ENCODE results near the gene CBX2.
A peak's percentile ranks its signal among the peaks of the same experiment; 100 is the strongest.

Gene CBX2

GRCh38 chr17:79819534-79820276, 41.8 kb downstream of the CBX2 start:
- Histone ChIP-seq H3K9ac (ENCODE audit: insufficient read length) (no peak overlapping the region), H3K27ac (no peak overlapping the region), H3K4me3 (no peak overlapping the region), H3K9me3 (ENCODE audit: low read depth, low read length) (no peaks in the 10 kb centered on the region), H3K36me3 (ENCODE audit: insufficient read depth, low read length) (no peaks in the 10 kb centered on the region)
- DNase-seq (ENCODE audit: low read depth, low spot score) = no peak
- no peak for TF ChIP-seq POLR2AphosphoS5 (IDR thresholded peaks at IDR 0.05; ENCODE audit: borderline replicate concordance, low read depth, low read length)
- TF ChIP-seq FOXP2 (optimal IDR thresholded peaks at IDR 0.05; ENCODE audit: control extremely low read depth, extremely low read length, insufficient read depth) = no peak
- TF ChIP-seq EZH2 (IDR thresholded peaks at IDR 0.05) = no peak

GRCh38 chr17:79820959-79821330, 43.0 kb downstream of the CBX2 start:
- TF ChIP-seq FOXP2 (optimal IDR thresholded peaks at IDR 0.05; ENCODE audit: control extremely low read depth, extremely low read length, insufficient read depth) (no peak), POLR2AphosphoS5 (IDR thresholded peaks at IDR 0.05; ENCODE audit: borderline replicate concordance, low read depth, low read length) (no peak), EZH2 (IDR thresholded peaks at IDR 0.05) (no peak)
- Histone ChIP-seq H3K36me3 (ENCODE audit: insufficient read depth, low read length) (no peaks in the 10 kb centered on the region), H3K9ac (ENCODE audit: insufficient read length) (no peak overlapping the region), H3K9me3 (ENCODE audit: low read depth, low read length) (no peaks in the 10 kb centered on the region), H3K27ac (no peak overlapping the region), H3K4me3 (no peak overlapping the region)
- DNase-seq (ENCODE audit: low read depth, low spot score) = no peak

- no peak overlapping the region for H3K9ac ChIP-seq (ENCODE audit: insufficient read length)
- no peaks in the 10 kb centered on the region for H3K9me3 ChIP-seq (ENCODE audit: low read depth, low read length)
- no peak overlapping the region for H3K4me3 ChIP-seq
- H3K27ac ChIP-seq = no peak overlapping the region
- H3K36me3 ChIP-seq (ENCODE audit: insufficient read depth, low read length) = no peaks in the 10 kb centered on the region
- TF ChIP-seq EZH2 (IDR thresholded peaks at IDR 0.05) (no peak), POLR2AphosphoS5 (IDR thresholded peaks at IDR 0.05; ENCODE audit: borderline replicate concordance, low read depth, low read length) (no peak), FOXP2 (optimal IDR thresholded peaks at IDR 0.05; ENCODE audit: control extremely low read depth, extremely low read length, insufficient read depth) (no peak)
- no peak for DNase-seq (ENCODE audit: low read depth, low spot score)
Measured at GRCh38 chr17:79821331-79822095, 43.6 kb downstream of the CBX2 start.

GRCh38 chr17:79822583-79823124, 44.7 kb downstream of the CBX2 start:
- Histone ChIP-seq H3K4me3 (no peak overlapping the region), H3K9ac (ENCODE audit: insufficient read length) (no peak overlapping the region), H3K9me3 (ENCODE audit: low read depth, low read length) (no peaks in the 10 kb centered on the region), H3K27ac (no peak overlapping the region), H3K36me3 (ENCODE audit: insufficient read depth, low read length) (no peaks in the 10 kb centered on the region)
- DNase-seq (ENCODE audit: low read depth, low spot score) = no peak
- no peak for TF ChIP-seq FOXP2 (optimal IDR thresholded peaks at IDR 0.05; ENCODE audit: control extremely low read depth, extremely low read length, insufficient read depth)
- no peak for TF ChIP-seq EZH2 (IDR thresholded peaks at IDR 0.05)
- TF ChIP-seq POLR2AphosphoS5 (IDR thresholded peaks at IDR 0.05; ENCODE audit: borderline replicate concordance, low read depth, low read length) = no peak

GRCh38 chr17:79824234-79824633, 46.3 kb downstream of the CBX2 start:
- no peak for TF ChIP-seq POLR2AphosphoS5 (IDR thresholded peaks at IDR 0.05; ENCODE audit: borderline replicate concordance, low read depth, low read length)
- TF ChIP-seq FOXP2 (optimal IDR thresholded peaks at IDR 0.05; ENCODE audit: control extremely low read depth, extremely low read length, insufficient read depth) = no peak
- no peak for TF ChIP-seq EZH2 (IDR thresholded peaks at IDR 0.05)
- no peak overlapping the region for H3K4me3 ChIP-seq
- H3K9me3 ChIP-seq (ENCODE audit: low read depth, low read length) = no peaks in the 10 kb centered on the region
- H3K36me3 ChIP-seq (ENCODE audit: insufficient read depth, low read length) = no peaks in the 10 kb centered on the region
- no peak overlapping the region for H3K9ac ChIP-seq (ENCODE audit: insufficient read length)
- no peak overlapping the region for H3K27ac ChIP-seq
- DNase-seq (ENCODE audit: low read depth, low spot score) = no peak

GRCh38 chr17:79824893-79825579, 47.1 kb downstream of the CBX2 start:
- H3K9ac ChIP-seq (ENCODE audit: insufficient read length) = no peak overlapping the region

GRCh38 chr17:79825580-79825921, 47.6 kb downstream of the CBX2 start:
- TF ChIP-seq FOXP2 (optimal IDR thresholded peaks at IDR 0.05; ENCODE audit: control extremely low read depth, extremely low read length, insufficient read depth) = no peak
- no peak for TF ChIP-seq POLR2AphosphoS5 (IDR thresholded peaks at IDR 0.05; ENCODE audit: borderline replicate concordance, low read depth, low read length)
- TF ChIP-seq EZH2 (IDR thresholded peaks at IDR 0.05) = no peak
- no peak for DNase-seq (ENCODE audit: low read depth, low spot score)

More at GRCh38 chr17:79824893-79825579, 47.1 kb downstream of the CBX2 start:
- H3K9me3 ChIP-seq (ENCODE audit: low read depth, low read length) = no peaks in the 10 kb centered on the region
- H3K4me3 ChIP-seq = no peak overlapping the region
- no peaks in the 10 kb centered on the region for H3K36me3 ChIP-seq (ENCODE audit: insufficient read depth, low read length)
- DNase-seq (ENCODE audit: low read depth, low spot score) = no peak
- no peak overlapping the region for H3K27ac ChIP-seq
- TF ChIP-seq EZH2 (IDR thresholded peaks at IDR 0.05) (no peak), POLR2AphosphoS5 (IDR thresholded peaks at IDR 0.05; ENCODE audit: borderline replicate concordance, low read depth, low read length) (no peak)

GRCh38 chr17:79826204-79826680, 48.3 kb downstream of the CBX2 start:
- no peak overlapping the region for H3K9ac ChIP-seq (ENCODE audit: insufficient read length)
- TF ChIP-seq EZH2 (IDR thresholded peaks at IDR 0.05) = no peak
- TF ChIP-seq FOXP2 (optimal IDR thresholded peaks at IDR 0.05; ENCODE audit: control extremely low read depth, extremely low read length, insufficient read depth) = peak; percentile 53
- H3K36me3 ChIP-seq (ENCODE audit: insufficient read depth, low read length) = no peaks in the 10 kb centered on the region
- DNase-seq (ENCODE audit: low read depth, low spot score) = no peak
- H3K4me3 ChIP-seq = peak overlapping the region; percentile 59
- H3K27ac ChIP-seq = peak overlapping the region; percentile 9; the same call in 1 of the 2 replicates
- no peaks in the 10 kb centered on the region for H3K9me3 ChIP-seq (ENCODE audit: low read depth, low read length)

More at GRCh38 chr17:79825580-79825921, 47.6 kb downstream of the CBX2 start:
- Histone ChIP-seq H3K4me3 (peak overlapping the region; percentile 59), H3K9me3 (ENCODE audit: low read depth, low read length) (no peaks in the 10 kb centered on the region), H3K36me3 (ENCODE audit: insufficient read depth, low read length) (no peaks in the 10 kb centered on the region), H3K9ac (ENCODE audit: insufficient read length) (no peak overlapping the region), H3K27ac (no peak overlapping the region)
